GM21528 (cell line): Measurements from ENCODE around the gene ZFHX3.
"Not testable (repeated sequence)": the region's sequence is repeated elsewhere in the genome, so short reads cannot be mapped to it uniquely, and the experiment has no call there.

Experiments
- ATAC-seq: cut with Tn5 transposase; IDR thresholded peaks from one replicate; pipeline ENCODE4 v1.9.1; 2021; ENCODE audit warnings: mild to moderate bottlenecking, moderate library complexity; ENCODE audit not compliant: unreplicated experiment, low FRiP score

Gene ZFHX3

DNA sequence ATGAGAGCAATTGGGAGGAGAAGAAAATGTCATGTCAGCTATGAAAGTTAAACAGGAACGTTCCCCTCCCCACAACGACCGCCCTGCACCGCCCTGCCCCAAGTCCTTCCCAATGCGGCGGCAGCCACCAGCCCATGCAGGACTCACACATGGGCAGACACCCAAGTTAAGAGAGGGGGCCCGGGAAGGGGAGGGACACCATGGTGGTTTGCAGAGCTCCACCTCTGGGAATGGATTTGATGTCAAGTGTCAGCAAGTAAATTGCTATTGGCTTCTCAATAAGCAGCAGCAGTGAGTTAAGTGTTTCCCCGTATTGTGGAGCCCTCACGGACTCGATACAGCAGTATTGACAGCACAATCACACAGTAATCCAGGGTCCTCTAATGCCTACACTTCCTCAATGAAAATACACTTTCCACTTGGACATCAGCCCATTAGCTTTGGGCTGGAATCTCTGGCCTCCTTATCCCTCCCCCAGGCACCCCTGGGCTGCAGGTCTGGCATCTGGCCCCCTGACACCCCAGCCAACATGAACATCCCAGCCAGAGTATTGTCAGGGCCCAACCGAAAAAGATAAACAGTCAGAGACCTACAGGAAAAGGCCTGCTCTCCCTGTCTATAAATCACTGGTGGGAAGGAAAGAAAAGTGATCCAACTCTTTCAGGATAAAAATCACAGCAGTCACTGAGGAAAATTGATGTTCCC lies 22.6 kb downstream of the ZFHX3 start:
- ATAC-seq, result no peak

DNA sequence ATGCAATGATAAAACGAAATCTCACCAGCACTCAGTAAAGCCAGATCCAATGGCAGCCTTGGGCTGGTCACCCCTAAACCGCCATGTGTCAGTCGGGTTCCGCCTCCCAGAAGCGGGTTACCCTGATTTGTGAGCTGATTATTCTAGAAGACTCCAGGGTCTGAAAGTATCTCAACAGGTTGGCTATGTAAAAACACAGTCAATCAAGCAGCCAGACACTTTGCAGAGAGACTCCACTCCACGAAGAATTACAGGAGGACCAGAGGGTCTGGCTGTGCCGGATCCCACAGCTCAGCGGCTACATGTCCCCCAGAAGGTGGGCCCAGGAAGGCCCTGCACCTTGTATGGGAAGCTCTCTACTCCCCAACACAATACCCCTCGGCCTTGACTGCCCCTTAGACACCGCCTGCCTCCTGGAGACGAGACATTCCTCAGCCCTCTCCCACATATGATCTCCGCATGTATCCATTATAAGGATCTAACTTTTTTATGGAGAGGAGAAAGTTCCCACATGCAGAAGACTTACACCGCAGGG lies 23.3 kb downstream of the ZFHX3 start:
- no peak for ATAC-seq

- ATAC-seq, result no peak
Measured at GRCh38 chr16:73023752-73024570, 24.0 kb downstream of the ZFHX3 start.

- ATAC-seq, result no peak
Measured at GRCh38 chr16:73023320-73023719, 24.6 kb downstream of the ZFHX3 start.

DNA sequence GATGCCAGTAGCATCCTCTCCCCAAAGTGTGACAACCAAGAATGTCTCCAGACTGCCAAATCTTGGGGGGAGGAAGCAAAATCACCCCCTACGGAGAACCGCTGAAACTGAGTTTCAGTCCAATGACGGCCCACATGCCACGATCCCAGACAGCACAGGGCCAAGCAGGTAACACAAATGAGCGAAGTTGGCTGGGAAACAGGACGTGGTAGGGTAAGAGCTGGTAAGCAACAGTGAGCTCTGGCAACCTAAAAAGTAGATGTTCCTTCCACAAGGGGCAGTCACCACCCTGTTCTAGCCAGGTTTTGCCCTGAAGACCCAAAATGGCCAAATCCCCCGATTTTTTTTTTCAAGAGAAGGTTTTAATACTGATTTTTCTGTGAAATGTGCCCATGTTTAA lies 25.4 kb downstream of the ZFHX3 start:
- ATAC-seq, result no peak

GRCh38 chr16:73021866-73022495 lies 25.9 kb downstream of the ZFHX3 start:
- ATAC-seq, result no peak

GRCh38 chr16:73020409-73020884 lies 27.5 kb downstream of the ZFHX3 start:
- no peak for ATAC-seq

DNA sequence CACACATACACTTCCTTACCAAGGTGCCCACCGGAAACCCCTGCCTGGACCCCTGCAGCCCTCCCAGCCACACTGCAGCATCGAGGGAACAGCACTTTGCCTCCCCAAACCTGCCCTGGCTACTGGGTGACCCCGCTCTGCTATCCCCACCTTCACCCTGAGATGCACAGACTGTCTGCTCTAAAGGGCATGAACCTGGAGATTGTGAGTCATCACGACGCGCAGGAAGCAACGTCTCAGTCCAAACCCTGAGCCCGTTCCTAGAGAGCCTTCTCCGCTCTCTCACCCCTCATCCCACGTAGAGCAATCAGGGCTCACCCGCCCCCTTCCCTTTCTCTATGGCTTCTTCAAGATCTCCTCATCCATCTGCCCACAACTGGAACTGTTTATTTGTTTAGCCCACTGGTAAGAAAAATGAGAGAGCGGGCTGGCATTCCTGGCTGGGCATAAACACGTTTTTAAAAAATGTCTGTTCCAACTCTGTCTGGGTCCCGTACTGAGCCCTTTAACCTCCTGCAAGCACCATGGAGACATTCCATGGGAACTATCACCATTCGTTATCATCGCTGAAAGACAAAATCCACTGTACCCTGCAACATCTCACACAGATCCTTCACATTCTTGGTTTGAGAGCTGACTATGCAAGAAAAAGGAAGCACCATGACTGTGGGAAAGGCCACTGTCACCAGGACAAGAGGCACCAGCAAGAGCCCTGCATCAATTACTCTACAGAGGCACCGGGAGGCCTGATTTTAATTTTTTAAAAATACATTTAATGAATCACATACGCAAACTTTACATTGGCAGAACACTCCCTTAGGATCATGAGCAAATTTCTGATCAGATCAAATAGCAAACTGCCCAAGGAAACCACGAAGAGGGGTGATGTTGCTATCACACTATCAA lies 28.2 kb downstream of the ZFHX3 start:
- no peak for ATAC-seq

DNA sequence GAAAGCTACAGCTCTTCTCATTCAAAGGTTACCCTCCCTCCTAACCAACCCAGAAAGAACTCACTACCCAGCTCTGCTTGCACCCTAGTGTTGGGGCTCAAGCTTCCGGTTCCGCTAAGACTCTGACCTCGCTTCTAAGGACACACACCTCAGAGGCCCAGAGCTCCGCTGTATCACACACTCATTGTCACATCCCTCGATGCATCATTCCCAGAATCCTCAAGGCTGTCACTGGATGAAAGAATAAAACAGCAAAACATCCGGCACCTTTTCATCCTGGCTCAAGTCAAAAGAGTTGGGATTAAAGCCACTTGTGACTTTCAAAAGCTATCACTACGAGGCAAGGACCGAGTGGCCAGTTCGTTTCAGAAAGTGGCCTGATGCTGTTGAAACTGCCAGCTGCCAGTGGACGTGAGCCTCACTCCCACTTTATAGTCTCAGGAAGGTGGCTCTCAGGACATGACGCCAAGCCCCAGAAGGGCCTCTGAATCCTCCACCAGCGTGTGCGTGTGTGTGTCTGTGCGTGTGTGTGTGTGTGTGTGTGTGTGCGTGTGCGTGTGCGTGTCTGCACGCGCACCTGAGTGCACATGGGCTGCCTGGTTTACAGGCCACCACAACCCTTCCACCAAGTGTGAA lies 29.0 kb downstream of the ZFHX3 start:
- ATAC-seq, result no peak

- ATAC-seq, result no peak
Measured at GRCh38 chr16:73017321-73017720, 30.6 kb downstream of the ZFHX3 start.

GRCh38 chr16:73016488-73016830 lies 31.5 kb downstream of the ZFHX3 start:
- peak; percentile 55 for ATAC-seq

DNA sequence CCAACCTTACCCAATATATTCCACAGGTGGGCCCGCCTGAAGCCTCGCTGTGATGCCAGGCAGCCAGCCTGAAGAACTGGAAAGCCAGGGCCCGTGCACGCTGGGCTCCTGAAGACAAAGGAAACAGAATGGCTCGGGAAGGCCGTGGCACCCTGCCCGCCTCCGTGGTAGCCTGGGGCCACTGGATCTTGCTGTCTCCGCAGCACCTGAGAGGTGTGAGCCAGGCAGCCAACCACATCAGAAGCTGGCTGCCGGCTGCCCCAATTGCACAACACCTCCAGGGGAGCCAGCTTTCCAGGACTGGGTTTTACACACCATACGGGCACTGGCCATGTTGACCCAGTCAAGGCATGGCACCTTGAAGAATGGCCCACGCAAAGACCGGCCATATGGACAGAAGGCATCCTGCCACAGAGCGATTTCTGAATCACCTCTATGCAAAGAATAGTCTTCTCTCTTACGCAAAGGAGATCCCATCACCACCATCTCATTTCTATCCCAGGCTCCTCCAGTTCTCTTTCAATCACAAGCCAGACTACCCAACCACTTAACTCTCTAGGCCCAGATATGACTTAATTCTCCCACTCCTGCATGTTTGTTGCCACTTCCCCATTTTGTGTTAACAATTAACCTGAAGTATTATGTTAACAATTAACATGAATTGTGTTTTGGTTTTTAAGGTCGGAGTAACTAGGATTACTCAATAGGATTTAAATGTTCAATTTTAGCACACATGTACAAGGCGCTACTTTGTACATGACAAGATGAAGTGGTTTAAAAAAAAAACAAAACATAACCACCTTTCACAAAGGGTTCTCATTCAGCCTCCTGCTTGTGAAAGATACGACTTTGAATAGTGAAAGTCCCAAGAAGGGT lies 32.1 kb downstream of the ZFHX3 start:
- peak; percentile 80 for ATAC-seq

DNA sequence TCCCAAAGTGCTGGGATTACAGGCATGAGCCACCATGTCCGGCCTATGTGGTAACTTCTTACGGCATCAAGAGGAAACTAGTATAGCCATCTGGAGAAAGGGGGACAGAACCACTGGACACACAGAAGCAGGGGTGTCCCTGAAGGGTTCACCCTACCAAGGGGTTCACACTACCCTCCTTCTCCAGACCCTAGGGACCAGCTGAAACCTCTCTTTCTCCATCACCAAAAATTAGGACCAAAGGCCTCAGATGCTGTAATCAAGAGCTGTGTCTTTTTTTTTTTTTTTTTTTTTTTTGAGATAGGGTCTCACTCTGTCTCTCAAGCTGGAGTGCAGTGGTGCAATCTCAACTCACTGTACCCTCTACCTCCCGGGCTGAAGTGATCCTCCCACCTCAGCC lies 33.2 kb downstream of the ZFHX3 start:
- ATAC-seq, result no peak

DNA sequence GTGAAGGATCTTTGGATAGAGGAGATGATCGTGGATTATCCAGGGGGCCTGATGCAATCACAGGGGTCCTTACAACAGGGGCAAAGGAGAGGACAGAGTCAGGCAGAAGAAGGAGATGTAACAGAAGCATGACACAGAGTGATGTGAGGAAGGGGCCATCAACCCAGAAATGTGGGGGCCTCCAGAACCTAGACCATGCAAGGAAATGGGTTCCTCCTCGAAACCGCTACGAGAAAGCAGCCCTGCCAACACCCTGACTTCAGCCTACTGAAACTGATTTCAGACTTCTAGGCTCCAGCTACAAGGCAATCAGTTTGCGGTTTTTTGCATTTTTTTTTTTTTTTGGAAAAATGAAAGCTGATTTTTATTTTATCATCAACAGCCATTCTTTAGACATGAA lies 34.0 kb downstream of the ZFHX3 start:
- no peak for ATAC-seq

GRCh38 chr16:73012341-73012740 lies 35.6 kb downstream of the ZFHX3 start:
- no peak for ATAC-seq

DNA sequence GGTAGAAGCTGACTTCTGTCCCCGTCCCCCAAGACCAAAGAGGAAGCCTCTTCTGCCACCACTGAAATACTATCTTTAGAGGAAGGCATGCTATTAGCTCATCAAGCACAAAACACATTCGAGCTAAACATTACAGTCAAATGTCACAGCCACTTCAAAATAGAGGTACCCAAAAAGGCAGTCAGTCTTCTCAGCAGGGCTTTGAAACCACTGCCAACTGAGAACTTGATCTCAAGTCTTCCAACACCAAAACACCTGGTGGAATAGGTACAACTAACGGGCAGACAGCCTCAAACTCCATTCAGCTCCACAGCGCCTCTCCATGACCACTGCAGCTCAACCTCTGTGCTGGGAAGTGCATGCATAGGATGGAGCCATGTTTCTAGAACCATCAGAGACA lies 36.0 kb downstream of the ZFHX3 start:
- no peak for ATAC-seq

GRCh38 chr16:73010150-73010676 lies 37.7 kb downstream of the ZFHX3 start:
- no peak for ATAC-seq

DNA sequence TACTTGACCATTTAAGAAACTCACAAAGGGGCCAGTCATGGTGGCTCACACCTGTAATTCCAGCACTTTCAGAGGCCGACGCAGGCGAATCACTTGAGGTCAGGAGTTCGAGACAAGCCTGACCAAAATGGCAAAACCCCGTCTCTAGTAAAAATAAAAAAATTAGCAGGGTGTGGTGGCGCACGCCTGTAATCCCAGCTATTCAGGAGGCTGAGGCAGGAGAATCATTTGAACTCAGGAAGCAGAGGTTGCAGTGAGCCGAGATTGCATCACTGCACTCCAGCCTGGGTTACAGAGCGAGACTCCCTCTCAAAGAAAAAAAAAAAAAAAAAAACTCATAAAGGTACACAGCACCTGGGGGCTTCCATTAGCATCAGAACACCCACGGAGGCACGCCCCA lies 38.2 kb downstream of the ZFHX3 start:
- ATAC-seq, result not testable (repeated sequence)

- ATAC-seq, result no peak
Measured at GRCh38 chr16:73006026-73006425, 41.9 kb downstream of the ZFHX3 start.
